ELF-1 (cell line): ENCODE data around the gene MUSK.
"Not testable (repeated sequence)": the region's sequence is repeated elsewhere in the genome, so short reads cannot be mapped to it uniquely, and the experiment has no call there.

ENCODE experiments used
- DNase-seq: peaks from one replicate; pipeline ENCODE4 v3.0.0-alpha.2; 2016; ENCODE audit warnings: low read depth, low spot score

MUSK gene

DNA sequence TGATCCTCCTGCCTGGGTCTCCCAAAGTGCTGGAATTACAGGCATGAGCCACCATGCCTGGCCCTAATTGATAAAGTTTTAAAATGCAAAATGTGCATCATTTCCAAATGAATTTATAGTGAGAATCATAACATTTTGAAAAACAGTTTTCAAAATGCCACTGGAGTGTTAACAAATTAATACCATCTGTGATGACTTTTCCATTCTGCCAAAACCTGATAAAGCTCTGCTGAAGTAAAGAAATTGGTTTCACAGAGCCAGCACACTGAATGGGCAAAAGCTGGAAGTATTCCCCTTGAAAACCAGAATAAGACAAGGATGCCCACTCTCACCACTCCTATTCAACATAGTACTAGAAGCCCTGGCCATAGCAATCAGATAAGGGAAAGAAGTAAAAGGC, 89.6 kb downstream of the MUSK start:
- no peak for DNase-seq

DNA sequence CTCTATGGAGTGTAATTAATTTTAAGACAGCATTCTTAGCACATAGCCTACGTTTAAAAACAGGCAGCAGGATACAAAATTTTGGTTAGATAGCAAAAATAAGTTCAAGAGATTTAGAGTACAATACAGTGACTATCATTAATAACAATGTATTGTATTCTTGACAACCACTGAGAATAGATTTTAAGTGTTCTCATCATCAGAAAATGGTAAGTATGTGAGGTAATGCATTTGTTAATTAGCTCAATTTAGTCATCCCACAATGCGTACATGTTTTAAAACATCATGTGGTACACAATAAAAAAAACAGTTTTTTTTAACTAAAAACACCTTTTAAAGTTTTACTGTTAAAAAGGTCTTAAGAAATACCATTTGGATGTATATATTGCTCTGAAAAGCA, 94.2 kb downstream of the MUSK start:
- DNase-seq, result no peak

DNA sequence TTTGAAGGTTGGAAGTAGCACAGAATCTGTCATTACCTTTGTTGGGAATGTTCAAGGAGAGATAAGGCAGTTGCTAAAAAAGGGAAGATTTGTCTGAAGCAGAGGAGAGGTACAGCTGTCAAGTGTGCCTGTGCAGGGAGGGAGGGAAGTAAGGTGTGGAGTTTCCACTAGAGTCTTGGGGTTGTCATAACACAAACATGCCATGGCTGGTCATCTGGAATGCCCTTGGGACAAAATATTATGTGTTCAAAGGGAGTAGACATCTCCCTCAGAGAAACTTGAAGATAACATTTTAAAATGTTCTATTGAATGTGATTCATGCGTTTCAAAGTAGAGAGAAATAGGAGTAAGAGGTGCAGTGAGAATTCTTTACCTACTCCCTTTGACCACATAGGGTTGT, 95.0 kb downstream of the MUSK start:
- no peak for DNase-seq

DNA sequence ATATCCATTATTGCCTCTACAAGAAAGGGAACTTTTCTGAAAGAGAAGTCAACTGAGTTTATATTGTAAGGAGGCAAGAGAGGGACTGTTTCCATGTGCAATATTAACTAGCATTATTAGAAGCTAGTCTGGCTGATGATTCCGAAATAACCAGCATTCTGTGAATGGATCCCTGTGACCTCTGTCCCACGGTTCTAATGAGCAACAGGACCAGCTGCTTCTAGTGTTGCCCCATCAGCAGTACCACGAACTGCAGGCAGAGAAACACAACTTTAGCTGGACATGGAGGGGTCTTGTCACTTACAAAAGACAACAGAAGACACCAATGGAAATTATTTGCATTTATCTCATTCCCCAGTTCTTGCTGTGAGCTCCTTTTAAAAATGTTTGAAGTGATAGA, 95.4 kb downstream of the MUSK start:
- DNase-seq, result no peak

DNA sequence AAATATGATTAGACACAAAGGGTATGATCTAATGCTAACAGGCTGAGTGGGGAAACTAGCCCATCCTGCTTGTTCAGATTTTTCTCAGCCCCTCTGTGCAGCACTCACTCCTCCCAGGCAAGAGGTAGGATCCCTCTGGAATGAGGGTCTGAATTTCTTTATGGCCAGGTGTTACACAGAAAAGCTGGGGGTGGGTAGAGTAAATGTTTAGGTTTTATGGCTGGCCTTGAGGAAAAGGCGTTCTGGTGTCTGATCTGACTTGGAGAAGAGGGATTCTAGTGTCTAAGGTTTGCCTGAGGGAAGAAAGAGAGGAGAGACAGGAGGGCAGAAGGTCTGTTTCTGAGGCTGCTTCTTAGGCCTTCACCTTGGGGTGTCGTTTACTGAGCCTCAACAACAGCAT, 97.3 kb downstream of the MUSK start:
- DNase-seq, result peak; percentile 74

DNA sequence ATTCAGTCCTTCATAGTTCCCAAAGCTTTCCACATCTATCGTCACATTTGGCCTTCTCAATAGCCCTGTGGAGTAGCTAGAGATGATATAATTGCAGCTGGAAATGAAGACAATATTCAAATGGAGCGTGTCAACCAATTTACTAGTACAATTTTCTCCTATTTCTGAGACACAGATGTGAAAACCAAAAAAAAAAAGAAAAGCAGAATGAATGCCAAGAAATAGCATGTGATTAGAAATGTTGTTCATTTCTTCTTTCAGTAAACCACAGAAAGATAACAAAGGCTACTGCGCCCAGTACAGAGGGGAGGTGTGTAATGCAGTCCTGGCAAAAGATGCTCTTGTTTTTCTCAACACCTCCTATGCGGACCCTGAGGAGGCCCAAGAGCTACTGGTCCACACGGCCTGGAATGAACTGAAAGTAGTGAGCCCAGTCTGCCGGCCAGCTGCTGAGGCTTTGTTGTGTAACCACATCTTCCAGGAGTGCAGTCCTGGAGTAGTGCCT, 99.0 kb downstream of the MUSK start:
- DNase-seq, result no peak

DNA sequence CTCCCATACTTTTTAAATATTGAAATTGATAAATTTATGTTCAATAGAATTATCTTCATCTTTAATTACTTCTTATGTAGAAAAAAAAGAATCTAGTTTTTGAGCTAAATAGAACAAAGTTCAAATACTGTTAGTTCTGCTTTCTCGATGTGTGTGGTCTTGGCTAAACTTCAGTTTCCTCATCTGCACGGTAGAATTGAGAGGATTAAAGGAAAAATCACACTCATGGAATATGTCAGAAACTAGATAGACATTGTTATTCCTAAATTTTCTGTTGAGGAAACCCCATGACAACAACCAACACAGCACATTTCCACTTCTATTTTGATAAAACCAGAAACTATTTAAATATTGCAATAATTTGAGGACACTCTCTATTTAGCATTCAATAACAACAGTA, 100.3 kb downstream of the MUSK start:
- no peak for DNase-seq

DNA sequence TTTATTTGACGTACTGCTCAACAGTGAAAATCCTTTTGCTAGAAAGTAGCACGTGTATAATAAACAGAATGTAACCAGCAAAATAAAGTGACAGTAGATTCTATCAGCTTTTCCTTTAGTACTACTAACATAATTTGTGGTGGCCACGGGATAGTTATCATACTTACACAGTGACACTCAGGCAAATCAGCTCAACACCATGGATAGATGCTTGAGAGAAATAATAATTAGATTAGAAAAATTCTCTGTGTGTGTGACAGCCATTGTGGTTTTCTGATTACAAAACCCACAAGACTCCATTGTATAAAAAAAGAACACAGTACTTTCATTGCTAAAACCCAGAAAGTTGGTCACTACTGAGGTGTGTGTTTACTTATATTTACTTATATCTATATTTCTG, 101.1 kb downstream of the MUSK start:
- no peak for DNase-seq

DNA sequence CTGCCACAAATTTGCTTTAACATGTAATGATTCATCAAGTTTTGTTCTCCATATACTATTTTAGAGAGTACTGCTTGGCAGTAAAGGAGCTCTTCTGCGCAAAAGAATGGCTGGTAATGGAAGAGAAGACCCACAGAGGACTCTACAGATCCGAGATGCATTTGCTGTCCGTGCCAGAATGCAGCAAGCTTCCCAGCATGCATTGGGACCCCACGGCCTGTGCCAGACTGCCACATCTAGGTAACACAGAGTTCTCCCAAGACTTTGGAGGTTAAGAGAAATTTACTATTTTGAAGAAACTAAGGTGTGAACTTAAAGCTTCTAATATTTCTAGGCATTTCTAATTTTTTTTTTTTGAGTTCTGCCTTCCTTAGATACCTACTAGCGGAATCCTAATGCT, 107.1 kb downstream of the MUSK start:
- DNase-seq, result no peak

DNA sequence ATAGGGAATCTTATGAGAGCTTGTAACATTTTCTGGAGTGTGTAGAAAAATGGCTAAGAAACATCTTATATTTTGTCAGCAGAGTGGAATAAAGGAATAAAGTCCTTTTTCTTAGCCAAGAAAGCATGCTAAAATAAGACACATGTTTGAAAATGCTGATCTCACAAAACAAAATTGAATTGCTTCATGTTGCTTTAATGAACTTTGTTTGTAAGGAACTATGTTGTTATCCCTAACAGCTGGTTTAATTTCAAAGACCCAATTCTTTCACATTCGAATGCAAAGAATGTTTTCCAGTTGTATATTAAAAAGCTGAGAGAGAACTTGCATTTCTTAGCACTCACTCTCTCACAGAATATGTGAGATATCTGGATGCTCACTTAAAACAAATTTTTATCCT, 107.6 kb downstream of the MUSK start:
- DNase-seq, result no peak

DNA sequence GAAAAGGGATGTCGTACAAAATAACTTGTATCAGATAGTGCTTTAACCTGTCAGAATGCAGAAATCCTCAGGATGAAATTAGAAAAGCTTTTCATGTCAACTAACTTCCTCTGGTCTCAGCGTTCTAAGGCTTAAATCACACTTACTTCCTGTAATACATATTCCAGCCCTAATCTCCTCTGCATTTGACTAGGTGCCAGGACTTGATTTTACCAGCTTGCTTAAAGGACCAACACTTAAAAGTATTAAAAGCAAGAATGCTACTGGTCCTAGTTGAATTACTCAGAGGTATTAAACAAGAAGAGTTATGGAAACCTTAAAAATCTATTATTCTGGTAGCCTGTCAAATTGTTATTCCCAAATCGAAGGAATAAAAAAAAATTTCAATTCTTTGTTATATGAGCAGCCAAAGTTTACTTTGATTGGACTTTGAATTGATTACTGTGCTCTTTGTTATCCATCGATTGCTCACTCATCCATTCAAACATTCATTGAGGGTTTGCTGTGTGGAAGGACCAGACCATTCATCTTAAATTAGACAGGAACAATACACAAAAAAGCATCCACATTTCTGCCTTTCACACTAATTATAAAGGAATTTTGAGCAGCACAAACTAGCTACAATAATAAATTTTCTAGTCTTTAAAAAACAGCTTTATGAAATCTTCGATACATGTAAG, 108.7 kb downstream of the MUSK start:
- DNase-seq, result no peak

DNA sequence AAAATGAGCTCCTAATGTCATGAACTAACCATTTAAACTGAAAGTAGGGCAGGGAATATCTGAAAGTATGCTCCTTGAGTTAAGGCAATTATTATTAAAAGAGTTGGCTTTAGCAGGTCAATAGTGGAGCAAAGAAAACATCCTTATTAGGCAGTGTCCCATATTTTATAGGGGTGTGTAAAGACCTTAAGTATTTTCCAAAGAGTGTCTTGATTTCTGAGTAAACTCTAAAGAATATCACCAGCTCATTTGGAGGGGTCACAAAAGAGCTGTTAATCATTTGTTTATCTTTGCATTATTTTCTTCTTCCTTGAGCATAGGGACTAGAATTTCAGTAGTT, 109.3 kb downstream of the MUSK start:
- no peak for DNase-seq

DNA sequence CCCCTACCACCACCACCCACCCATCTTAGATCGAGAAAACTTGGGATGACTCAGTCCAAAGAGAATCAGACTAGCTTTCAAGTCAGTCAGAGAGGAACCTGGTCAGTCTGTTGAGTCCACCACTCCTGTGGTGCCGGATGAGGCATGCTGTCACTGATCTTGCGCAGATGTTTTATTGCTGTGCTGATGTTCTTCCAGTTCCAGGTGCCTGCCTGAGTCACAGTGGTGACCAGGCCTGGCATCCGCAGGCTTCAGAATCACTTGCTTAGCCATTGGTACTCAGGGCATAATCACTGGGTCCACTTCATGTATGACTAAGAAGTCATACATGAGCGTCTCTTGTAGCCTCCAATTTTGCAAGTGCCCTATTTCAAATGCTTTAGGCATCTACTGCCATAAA, 114.1 kb downstream of the MUSK start:
- DNase-seq, result peak; percentile 17

DNA sequence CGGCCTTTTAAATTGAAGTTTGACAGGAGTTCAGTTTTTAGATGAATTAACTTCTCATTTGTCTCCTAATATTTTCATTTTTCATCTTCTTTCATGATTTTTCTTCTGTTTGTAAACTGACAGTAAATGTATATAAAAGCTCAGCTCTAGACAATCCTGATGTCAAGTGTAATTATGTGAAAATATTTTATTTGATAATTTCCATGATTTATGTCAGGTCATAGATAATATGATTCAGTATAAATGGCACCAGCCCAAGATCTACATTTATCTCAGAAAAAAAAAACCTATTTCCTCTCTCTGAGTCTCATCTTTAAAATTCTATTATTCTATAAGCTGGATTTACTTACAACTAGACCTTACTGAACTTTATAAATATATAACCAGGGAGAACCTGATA, 115.7 kb downstream of the MUSK start:
- DNase-seq, result no peak

DNA sequence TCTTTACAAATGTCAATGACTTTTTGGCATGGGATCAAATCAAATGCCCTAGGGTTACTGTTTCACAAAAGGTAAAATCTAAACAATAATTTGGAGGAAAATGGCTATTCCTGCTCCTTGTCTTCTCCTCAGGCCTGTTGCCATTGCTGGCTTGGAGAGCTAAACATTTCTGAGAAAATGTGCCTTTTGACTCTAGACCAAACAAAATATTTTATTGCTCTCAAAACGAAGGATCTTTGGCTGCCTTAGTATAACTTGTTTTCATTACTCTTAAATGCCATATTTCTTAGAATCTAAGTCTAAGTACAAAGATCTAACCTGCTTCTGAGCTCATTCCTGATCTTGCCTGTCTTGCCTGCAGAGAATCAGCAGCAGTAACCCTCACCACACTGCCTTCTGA, 116.6 kb downstream of the MUSK start:
- DNase-seq, result no peak

DNA sequence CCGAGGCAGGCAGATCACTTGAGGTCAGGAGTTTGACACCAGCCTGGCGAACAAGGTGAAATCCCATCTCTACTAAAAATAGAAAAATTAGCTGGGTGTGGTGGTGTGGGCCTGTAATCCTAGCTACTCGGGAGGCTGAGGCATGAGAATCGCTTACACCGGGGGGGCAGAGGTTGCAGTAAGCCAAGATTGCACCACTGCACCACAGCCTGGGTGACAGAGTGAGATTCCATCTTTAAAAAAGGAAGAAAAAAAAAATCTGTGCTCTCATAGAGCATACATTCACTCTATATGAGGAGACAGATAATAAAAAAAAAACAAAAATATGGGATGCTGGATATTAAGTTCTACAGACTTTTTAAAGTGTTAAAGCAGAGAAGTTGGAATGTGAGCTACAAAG, 119.8 kb downstream of the MUSK start:
- not testable (repeated sequence) for DNase-seq

DNA sequence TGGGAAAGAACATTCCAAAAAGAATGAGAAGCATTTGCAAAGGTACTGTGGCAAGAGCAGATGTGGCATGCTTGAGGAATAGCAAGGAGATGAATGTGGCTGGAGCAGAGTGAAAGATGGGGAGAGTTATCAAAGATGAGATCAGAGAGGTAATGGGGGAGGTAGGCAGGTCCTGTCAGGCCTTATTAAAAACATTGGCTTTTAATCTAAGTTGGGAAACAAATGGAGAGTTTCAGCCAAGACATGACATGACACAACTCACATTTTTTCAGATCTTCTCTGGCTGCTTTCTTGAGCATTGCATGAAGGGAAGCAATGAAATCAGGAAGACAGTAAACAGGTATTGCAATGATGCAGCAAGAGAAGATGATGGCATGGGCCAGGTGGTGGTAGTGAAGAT, 120.3 kb downstream of the MUSK start:
- no peak for DNase-seq

DNA sequence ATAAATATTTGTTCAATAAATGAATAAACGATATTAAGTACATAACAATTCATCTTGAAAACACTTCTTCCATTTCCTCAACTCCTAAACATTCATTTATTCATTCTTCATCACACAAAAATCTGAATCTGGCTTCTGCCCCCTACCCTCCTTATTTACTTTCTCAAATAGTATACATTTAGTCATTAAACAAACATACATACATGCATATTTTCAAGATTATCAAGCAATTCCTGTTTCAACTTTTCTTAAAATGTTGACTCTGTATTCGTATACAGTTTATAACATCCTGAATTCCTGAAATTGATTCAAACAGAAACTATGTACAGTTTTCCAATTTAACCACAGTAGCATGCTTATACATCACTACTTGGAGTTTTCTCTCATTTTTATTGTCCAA, 129.0 kb downstream of the MUSK start:
- no peak for DNase-seq

DNA sequence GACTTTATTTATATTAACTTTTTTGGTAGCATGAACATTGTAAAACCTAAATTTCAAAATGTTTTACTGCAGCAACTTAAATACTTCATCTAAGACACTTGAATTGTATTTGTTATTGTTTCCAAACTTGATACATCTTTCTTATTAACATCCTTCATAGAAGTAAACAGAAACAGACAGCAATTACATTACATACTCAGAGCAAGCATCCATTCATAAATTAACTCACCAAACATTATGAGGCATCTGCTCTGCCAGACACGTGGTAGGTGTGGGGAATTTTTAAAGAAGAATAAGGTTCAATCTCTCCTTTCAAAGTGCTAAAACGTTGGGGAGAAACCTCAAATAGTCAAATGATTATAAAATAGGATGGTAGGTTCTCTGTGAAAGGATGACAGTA, 130.8 kb downstream of the MUSK start:
- DNase-seq, result no peak

DNA sequence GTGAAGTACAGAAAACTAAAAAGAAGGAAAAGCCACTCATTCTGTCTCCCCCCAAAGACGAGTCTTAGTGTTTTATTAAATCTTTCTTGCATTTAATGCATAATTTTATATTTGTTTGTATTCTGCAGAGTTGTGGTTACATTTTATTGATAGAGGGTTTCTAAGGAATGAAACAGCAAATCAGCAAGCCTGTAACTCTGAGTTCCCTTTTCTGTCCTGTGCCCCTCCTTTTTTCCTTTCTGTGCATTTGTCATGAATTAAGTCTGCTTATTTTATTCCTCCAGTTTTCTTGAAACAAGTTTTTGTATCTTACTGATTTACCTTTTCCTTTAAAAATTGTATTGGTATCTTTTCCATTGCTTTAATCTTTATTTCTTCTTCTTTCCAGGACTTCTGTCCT, 132.8 kb downstream of the MUSK start:
- DNase-seq, result no peak

DNA sequence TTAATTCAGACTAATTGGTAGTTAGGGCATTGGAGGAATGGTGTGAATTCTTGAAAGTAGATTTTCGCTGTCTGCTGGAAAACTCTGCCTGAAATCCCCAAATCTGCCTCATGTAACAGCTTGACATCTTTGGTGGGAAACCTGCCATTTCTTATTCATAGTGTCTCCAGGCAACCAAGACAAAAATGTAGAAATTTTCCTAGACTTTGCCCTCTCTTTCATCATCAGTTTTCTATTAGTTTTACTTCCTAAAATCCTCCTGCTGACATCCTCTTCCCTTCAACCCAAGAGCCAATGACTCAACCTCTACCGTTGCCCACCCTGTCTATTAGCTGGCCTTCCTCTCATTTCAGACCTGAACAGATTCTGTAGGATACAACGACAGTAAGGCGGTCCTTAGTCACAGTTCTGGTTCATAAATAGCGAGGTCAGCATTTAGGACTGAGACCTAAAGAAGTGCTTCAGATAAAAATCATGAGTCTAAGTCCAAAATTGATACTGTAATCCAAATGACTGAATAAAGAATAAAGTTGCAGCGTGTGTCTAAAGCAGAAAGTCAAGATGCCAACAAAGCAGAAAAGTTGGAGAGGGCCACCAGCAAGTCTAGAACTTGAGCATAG, 133.9 kb downstream of the MUSK start:
- DNase-seq, result no peak

DNA sequence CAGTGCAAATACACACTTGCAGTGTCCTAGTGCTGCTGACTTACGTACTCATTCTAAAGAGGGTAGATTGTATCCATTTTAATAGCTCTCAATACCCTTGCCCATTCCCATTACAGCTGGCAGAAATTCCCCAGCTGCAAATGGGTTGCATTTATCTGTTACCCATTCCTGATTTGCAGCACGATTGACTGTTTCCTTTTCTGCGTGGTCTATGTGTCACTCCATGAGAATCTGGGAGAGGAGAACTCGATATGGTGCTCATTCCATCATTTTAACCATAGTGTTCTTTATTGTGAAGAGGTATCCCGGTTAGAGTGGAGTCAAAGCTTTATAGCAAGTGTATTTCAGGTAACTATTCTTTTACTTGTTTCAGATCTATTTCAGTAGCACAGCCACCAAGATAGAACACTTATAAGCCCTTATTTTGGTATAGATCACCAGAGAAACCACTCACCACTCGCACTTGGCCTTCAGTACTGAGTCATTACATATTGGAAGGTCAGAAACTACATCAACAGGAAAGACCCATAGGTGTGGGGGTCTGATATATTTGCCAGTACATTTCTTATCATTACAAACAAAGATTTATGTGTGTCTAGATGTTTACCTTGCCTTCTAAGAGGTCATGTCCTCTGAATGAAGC, 139.5 kb downstream of the MUSK start:
- no peak for DNase-seq

DNA sequence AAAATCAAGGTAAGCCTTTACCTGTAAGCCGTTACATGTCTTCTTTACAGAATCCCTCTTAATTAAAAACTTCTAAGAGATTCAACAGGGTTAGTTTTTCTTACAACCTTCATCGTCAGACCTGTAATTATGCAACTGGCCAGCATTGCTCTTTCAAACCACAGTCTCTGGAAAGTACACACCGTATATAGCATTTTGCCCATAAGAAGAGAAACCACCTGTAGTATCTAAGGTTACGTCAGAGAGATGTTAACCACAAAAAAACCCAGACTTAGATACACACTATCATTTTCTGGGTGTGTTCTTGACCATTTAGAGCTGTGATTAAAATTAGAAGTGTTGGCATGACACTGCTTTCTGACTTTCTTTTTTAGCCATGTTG, 140.0 kb downstream of the MUSK start:
- DNase-seq, result no peak
